ENCODE measurements around the gene VARS2.

The VARS2 gene

DNA sequence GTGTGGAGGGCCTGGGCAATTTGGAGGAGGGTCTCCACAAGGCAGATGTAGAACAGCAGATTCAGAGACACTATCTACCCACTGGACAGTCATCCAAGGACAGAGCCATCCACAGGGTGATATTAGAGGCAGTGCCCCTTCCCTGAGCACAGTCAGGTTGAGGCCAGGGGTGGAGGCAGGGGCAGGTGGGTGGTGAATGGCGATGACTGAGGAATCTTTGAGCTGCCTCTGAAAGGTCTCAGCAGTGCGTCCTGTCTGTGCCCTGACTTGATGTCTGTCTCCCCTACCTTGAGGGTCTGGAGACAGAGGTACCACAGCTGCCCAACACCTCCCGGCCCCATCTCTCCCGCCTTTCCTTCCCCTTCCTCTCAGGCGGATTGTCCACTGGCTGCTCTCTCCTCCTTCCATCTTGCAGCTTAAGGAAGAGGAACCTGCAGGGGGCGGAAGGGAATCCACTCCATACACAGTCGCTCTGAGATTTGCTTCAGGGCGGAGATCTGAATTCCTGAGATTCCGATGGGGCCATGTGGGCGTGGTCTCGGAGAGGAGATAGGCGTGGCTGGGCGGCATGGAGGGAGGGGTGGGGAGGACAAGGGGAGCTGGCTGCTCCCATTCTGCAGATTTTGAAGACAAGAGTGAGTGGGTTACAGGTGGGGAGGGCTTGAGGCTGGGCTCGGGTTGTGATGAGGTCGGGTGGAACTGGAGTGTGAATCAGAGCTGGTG lies 28.5 kb downstream of the VARS2 start:
- Histone ChIP-seq H3K4me1 (peaks cover 4% of the 10 kb centered on the region), H3K9ac (no peak overlapping the region), H3K27ac (no peak overlapping the region), H3K79me2 (no peaks in the 10 kb centered on the region), H2AFZ (no peak overlapping the region), H3K4me3 (ENCODE audit: low read depth, low read length) (no peak overlapping the region), H3K4me2 (ENCODE audit: low read length) (no peak overlapping the region), H3K9me3 (ENCODE audit: control insufficient read depth, low read length) (no peaks in the 10 kb centered on the region), H3K27me3 (ENCODE audit: control insufficient read depth, insufficient read depth, low read length) (no peaks in the 10 kb centered on the region), H3K36me3 (ENCODE audit: control insufficient read depth, insufficient read depth, low read length) (no peaks in the 10 kb centered on the region)
- TF ChIP-seq, protein P1, sequence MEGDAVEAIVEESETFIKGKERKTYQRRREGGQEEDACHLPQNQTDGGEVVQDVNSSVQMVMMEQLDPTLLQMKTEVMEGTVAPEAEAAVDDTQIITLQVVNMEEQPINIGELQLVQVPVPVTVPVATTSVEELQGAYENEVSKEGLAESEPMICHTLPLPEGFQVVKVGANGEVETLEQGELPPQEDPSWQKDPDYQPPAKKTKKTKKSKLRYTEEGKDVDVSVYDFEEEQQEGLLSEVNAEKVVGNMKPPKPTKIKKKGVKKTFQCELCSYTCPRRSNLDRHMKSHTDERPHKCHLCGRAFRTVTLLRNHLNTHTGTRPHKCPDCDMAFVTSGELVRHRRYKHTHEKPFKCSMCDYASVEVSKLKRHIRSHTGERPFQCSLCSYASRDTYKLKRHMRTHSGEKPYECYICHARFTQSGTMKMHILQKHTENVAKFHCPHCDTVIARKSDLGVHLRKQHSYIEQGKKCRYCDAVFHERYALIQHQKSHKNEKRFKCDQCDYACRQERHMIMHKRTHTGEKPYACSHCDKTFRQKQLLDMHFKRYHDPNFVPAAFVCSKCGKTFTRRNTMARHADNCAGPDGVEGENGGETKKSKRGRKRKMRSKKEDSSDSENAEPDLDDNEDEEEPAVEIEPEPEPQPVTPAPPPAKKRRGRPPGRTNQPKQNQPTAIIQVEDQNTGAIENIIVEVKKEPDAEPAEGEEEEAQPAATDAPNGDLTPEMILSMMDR (IDR thresholded peaks at IDR 0.05): peak; percentile 59

DNA sequence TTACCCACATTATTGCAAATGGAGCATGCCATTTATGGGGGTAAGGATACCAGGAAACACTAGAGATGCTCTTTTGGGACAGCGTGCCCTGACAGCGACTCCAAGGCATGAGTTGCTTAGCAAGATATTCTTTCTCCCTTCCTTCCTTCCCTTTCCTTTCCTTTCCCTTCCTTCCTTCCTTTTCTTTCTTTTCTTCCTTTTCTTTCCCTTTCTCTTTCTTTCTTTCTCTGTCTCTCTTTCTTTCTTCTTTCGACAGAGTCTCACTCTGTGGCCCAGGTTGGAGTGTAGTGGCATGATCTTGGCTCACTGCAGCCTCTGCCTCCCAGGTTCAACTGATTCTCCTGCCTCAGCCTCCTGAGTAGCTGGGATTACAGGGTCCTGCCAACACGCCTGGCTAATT lies 30.0 kb downstream of the VARS2 start:
- no peaks in the 10 kb centered on the region for H3K9me3 ChIP-seq (ENCODE audit: control insufficient read depth, low read length)
- TF ChIP-seq, protein P1 (IDR thresholded peaks at IDR 0.05): no peak

DNA sequence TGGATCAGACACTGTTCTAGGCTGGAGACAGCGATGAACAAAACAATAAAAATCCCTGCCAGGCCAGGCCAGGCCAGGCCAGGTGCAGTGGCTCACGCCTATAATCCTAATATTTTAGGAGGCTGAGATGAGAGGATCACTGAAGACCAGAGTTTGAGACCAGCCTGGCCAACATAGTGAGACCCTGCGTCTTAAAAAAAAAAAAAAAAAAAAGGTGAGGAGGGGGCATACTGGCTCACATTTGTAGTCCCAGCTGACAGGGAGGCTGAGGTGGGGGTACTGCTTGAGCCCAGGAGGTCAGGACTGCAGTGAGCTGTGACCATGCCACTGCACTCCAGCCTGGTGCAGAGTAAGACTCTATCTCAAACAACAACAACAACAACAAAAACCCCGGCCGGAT lies 31.2 kb downstream of the VARS2 start:
- TF ChIP-seq, protein P1 (IDR thresholded peaks at IDR 0.05): no peak
- Histone ChIP-seq H3K79me2 (no peaks in the 10 kb centered on the region), H2AFZ (no peak overlapping the region), H3K27ac (no peak overlapping the region), H3K4me2 (ENCODE audit: low read length) (no peak overlapping the region), H3K4me3 (ENCODE audit: low read depth, low read length) (no peak overlapping the region), H3K36me3 (ENCODE audit: control insufficient read depth, insufficient read depth, low read length) (no peaks in the 10 kb centered on the region), H3K9me3 (ENCODE audit: control insufficient read depth, low read length) (no peaks in the 10 kb centered on the region), H3K27me3 (ENCODE audit: control insufficient read depth, insufficient read depth, low read length) (no peaks in the 10 kb centered on the region), H3K4me1 (peaks cover 4% of the 10 kb centered on the region), H3K9ac (no peak overlapping the region)

More for the DNA sequence above, 30.0 kb downstream of the VARS2 start:
- Histone ChIP-seq H3K79me2 (no peaks in the 10 kb centered on the region), H3K36me3 (ENCODE audit: control insufficient read depth, insufficient read depth, low read length) (no peaks in the 10 kb centered on the region), H3K4me3 (ENCODE audit: low read depth, low read length) (no peak overlapping the region), H3K9ac (no peak overlapping the region), H3K4me1 (peaks cover 4% of the 10 kb centered on the region), H3K4me2 (ENCODE audit: low read length) (no peak overlapping the region), H2AFZ (no peak overlapping the region), H3K27me3 (ENCODE audit: control insufficient read depth, insufficient read depth, low read length) (no peaks in the 10 kb centered on the region), H3K27ac (no peak overlapping the region)

DNA sequence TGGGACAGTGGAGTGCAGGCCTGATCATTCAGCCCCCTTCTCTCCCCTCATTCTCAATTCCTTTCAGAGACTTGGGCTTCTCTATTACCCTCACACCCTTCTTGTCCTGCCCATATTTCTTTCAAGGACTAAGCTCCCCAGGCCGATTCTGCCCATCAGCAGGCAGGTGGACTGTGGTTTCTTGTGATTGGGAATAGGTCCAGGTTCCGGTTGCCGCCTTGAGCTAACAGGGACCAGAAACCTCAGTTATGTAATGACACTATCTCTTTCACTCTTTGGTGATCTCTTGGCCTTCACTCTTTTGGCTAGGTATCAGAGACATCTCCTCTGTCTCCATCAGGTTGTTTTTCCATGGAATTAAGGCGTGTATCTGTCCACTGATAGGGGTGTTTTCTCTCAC lies 33.2 kb downstream of the VARS2 start:
- H3K9me3 ChIP-seq (ENCODE audit: control insufficient read depth, low read length): no peaks in the 10 kb centered on the region
- H3K4me2 ChIP-seq (ENCODE audit: low read length): no peak overlapping the region
- TF ChIP-seq, protein P1 (IDR thresholded peaks at IDR 0.05): no peak
- H3K36me3 ChIP-seq (ENCODE audit: control insufficient read depth, insufficient read depth, low read length): no peaks in the 10 kb centered on the region
- peaks cover 3% of the 10 kb centered on the region for H3K4me1 ChIP-seq
- no peak overlapping the region for H2AFZ ChIP-seq
- H3K27me3 ChIP-seq (ENCODE audit: control insufficient read depth, insufficient read depth, low read length): no peaks in the 10 kb centered on the region
- H3K9ac ChIP-seq: no peak overlapping the region
- no peak overlapping the region for H3K4me3 ChIP-seq (ENCODE audit: low read depth, low read length)
- no peak overlapping the region for H3K27ac ChIP-seq
- no peaks in the 10 kb centered on the region for H3K79me2 ChIP-seq

DNA sequence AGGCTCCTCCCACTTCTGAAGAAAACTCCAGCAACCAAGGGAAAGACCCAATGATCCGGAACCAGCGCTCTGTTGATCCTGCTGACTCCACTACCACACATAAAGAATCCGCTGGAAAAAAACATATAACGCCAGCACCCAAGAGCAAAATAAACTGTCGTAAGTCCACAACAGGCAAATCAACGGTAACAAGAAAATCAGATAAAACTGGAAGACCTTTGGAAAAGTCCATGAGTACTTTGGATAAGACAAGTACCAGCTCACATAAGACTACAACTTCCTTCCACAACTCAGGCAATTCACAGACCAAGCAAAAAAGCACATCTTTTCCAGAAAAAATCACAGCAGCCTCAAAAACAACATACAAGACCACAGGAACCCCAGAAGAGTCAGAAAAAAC lies 34.8 kb downstream of the VARS2 start:
- no peak overlapping the region for H3K27ac ChIP-seq
- no peaks in the 10 kb centered on the region for H3K36me3 ChIP-seq (ENCODE audit: control insufficient read depth, insufficient read depth, low read length)
- TF ChIP-seq, protein P1 (IDR thresholded peaks at IDR 0.05): no peak
- H3K9me3 ChIP-seq (ENCODE audit: control insufficient read depth, low read length): no peaks in the 10 kb centered on the region
- H3K4me2 ChIP-seq (ENCODE audit: low read length): no peak overlapping the region
- H3K79me2 ChIP-seq: no peaks in the 10 kb centered on the region
- no peak overlapping the region for H3K9ac ChIP-seq
- no peaks in the 10 kb centered on the region for H3K27me3 ChIP-seq (ENCODE audit: control insufficient read depth, insufficient read depth, low read length)
- H2AFZ ChIP-seq: no peak overlapping the region
- no peaks in the 10 kb centered on the region for H3K4me1 ChIP-seq
- H3K4me3 ChIP-seq (ENCODE audit: low read depth, low read length): no peak overlapping the region

Data from parathyroid adenoma (tissue), 2 donors.